SH-SY5Y (cell line): ENCODE data around the gene HIBCH.

Experiments
- GATA2 ChIP-seq: IDR thresholded peaks from 2 replicates; pipeline ENCODE4 v1.6.1; 2011; ENCODE audit warnings: mild to moderate bottlenecking, low read depth, low read length
- GATA3 ChIP-seq: IDR thresholded peaks from 2 replicates; pipeline ENCODE4 v1.6.1; 2011; ENCODE audit warnings: low read depth, mild to moderate bottlenecking, low read length, moderate library complexity

- no peak for TF ChIP-seq GATA2
- no peak for TF ChIP-seq GATA3
These were observed 24.7 kb upstream of the HIBCH start for GRCh38 chr2:190344276-190344827.
